SK-N-SH treated with all-trans-retinoic acid at 6 μM for 48 hours (cell line): ENCODE measurements around the gene SOAT2.

Experiments used
- ISL1 ChIP-seq: fragments of 250-450 bp; sonication (Bioruptor Pico); IDR thresholded peaks from 2 replicates; pipeline ENCODE4 v2.1.2; 2022; ENCODE audit warnings: mild to moderate bottlenecking, moderate library complexity
- PPARA ChIP-seq: fragments of 250-450 bp; sonication (Bioruptor Pico); IDR thresholded peaks from 2 replicates; pipeline ENCODE4 v1.5.0; 2020; ENCODE audit warnings: mild to moderate bottlenecking, borderline replicate concordance
- RARB ChIP-seq: fragments of 250-450 bp; sonication (Bioruptor Pico); IDR thresholded peaks from 2 replicates; pipeline ENCODE4 v1.8.0; 2021; ENCODE audit warnings: mild to moderate bottlenecking, moderate library complexity
- ZFP30 ChIP-seq: fragments of 450-650 bp; formaldehyde crosslinking; IDR thresholded peaks from 2 replicates; pipeline ENCODE4 v1.5.0; 2022; ENCODE audit warnings: mild to moderate bottlenecking, moderate library complexity
- ZNF565 ChIP-seq: fragments of 450-650 bp; formaldehyde crosslinking; conservative IDR thresholded peaks from 2 replicates; pipeline ENCODE4 v1.5.0; 2020; ENCODE audit warnings: low read depth, mild to moderate bottlenecking, moderate library complexity
- TF ChIP-seq, protein P1 (sequence below): fragments of 250-450 bp; sonication (Bioruptor Pico); IDR thresholded peaks from 2 replicates; pipeline ENCODE4 v1.5.1; 2021; ENCODE audit warnings: mild to moderate bottlenecking, moderate library complexity
- TF ChIP-seq, protein P2 (sequence below): fragments of 250-450 bp; sonication (Bioruptor Pico); IDR thresholded peaks from 2 replicates; pipeline ENCODE4 v1.5.1; 2020; ENCODE audit warnings: low read depth, mild to moderate bottlenecking, moderate library complexity
- TF ChIP-seq, protein P3 (sequence below): fragments of 250-450 bp; sonication (Bioruptor Pico); IDR thresholded peaks from 2 replicates; pipeline ENCODE4 v1.8.0; 2021; ENCODE audit warnings: low read depth, mild to moderate bottlenecking, moderate library complexity, borderline replicate concordance

DNA sequence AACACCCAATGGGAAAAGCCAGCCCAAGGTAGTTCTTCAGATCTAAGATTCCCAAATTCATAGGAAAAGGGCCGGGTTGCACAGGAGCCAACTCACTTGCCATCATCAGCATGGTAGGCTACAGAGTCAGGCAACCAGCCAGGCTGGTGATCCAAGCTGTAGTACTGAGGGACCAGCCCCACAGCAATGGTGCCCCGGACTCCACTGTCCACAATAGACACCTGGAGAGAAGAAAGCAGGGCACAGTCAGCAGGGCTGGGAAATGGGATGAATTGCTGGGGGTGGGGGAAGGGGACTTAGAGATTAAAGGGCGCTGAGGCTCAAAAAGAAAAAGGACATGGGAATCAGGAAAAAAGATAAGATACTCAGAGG is 28.3 kb upstream of the SOAT2 start:
- TF ChIP-seq, protein P1, sequence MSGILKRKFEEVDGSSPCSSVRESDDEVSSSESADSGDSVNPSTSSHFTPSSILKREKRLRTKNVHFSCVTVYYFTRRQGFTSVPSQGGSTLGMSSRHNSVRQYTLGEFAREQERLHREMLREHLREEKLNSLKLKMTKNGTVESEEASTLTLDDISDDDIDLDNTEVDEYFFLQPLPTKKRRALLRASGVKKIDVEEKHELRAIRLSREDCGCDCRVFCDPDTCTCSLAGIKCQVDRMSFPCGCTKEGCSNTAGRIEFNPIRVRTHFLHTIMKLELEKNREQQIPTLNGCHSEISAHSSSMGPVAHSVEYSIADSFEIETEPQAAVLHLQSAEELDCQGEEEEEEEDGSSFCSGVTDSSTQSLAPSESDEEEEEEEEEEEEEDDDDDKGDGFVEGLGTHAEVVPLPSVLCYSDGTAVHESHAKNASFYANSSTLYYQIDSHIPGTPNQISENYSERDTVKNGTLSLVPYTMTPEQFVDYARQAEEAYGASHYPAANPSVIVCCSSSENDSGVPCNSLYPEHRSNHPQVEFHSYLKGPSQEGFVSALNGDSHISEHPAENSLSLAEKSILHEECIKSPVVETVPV (CRISPR knock-in tag): no peak
- TF ChIP-seq ZNF565 (CRISPR knock-in tag): no peak
- no peak for TF ChIP-seq RARB (CRISPR knock-in tag)
- TF ChIP-seq ZFP30 (CRISPR knock-in tag): no peak
- TF ChIP-seq ISL1 (CRISPR knock-in tag): no peak
- TF ChIP-seq, protein P2, sequence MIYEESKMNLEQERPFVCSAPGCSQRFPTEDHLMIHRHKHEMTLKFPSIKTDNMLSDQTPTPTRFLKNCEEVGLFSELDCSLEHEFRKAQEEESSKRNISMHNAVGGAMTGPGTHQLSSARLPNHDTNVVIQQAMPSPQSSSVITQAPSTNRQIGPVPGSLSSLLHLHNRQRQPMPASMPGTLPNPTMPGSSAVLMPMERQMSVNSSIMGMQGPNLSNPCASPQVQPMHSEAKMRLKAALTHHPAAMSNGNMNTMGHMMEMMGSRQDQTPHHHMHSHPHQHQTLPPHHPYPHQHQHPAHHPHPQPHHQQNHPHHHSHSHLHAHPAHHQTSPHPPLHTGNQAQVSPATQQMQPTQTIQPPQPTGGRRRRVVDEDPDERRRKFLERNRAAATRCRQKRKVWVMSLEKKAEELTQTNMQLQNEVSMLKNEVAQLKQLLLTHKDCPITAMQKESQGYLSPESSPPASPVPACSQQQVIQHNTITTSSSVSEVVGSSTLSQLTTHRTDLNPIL (CRISPR knock-in tag): no peak
- TF ChIP-seq, protein P3, sequence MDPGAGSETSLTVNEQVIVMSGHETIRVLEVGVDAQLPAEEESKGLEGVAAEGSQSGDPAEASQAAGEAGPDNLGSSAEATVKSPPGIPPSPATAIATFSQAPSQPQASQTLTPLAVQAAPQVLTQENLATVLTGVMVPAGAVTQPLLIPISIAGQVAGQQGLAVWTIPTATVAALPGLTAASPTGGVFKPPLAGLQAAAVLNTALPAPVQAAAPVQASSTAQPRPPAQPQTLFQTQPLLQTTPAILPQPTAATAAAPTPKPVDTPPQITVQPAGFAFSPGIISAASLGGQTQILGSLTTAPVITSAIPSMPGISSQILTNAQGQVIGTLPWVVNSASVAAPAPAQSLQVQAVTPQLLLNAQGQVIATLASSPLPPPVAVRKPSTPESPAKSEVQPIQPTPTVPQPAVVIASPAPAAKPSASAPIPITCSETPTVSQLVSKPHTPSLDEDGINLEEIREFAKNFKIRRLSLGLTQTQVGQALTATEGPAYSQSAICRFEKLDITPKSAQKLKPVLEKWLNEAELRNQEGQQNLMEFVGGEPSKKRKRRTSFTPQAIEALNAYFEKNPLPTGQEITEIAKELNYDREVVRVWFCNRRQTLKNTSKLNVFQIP (CRISPR knock-in tag): no peak
- TF ChIP-seq PPARA (CRISPR knock-in tag): no peak
